ENCODE measurements around the gene FBXO45. TPM values are rescaled to one million over a fixed set of nuclear protein-coding genes. Genes with fewer than 3 reads are reported as not detected.

The FBXO45 gene
- total RNA-seq, 4 donors from 2014 or later = 7.5 to 25.7 (median 17.3) TPM

DNA sequence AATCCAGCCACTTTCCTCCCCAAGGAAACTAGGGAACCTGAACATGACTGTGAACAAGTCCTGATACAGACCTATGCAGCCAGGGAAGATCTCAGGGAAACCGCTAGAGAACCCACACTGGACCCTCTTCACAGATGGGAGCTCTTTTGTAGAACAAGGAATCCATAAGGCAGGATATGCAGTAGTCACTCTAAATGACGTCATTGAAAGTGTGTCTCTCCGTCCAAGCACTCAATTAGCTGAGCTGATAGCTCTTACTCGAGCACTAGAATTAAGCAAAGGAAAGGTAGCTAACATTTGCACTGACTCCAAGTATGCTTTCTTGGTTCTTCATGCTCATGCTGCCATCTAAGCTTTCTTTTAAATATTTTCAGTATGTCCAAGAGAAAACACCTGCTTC, 43.3 kb upstream of the FBXO45 start:
- no peak overlapping the region for H3K27ac ChIP-seq
- H3K36me3 ChIP-seq = no peaks in the 10 kb centered on the region
- TF ChIP-seq POLR2A (IDR thresholded peaks at IDR 0.05) = no peak
- TF ChIP-seq EP300 (IDR thresholded peaks at IDR 0.05) = no peak
- TF ChIP-seq, protein P1, sequence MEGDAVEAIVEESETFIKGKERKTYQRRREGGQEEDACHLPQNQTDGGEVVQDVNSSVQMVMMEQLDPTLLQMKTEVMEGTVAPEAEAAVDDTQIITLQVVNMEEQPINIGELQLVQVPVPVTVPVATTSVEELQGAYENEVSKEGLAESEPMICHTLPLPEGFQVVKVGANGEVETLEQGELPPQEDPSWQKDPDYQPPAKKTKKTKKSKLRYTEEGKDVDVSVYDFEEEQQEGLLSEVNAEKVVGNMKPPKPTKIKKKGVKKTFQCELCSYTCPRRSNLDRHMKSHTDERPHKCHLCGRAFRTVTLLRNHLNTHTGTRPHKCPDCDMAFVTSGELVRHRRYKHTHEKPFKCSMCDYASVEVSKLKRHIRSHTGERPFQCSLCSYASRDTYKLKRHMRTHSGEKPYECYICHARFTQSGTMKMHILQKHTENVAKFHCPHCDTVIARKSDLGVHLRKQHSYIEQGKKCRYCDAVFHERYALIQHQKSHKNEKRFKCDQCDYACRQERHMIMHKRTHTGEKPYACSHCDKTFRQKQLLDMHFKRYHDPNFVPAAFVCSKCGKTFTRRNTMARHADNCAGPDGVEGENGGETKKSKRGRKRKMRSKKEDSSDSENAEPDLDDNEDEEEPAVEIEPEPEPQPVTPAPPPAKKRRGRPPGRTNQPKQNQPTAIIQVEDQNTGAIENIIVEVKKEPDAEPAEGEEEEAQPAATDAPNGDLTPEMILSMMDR (IDR thresholded peaks at IDR 0.05) = no peak
- no peak for DNase-seq (ENCODE audit: low spot score in 2 of 2)
- no peak overlapping the region for H3K4me3 ChIP-seq
- H3K27me3 ChIP-seq = no peaks in the 10 kb centered on the region
- H3K9me3 ChIP-seq = no peaks in the 10 kb centered on the region
- peaks cover 14% of the 10 kb centered on the region for H3K4me1 ChIP-seq
- 92% methylated on average over 4 of the region's 4 CpGs for WGBS

DNA sequence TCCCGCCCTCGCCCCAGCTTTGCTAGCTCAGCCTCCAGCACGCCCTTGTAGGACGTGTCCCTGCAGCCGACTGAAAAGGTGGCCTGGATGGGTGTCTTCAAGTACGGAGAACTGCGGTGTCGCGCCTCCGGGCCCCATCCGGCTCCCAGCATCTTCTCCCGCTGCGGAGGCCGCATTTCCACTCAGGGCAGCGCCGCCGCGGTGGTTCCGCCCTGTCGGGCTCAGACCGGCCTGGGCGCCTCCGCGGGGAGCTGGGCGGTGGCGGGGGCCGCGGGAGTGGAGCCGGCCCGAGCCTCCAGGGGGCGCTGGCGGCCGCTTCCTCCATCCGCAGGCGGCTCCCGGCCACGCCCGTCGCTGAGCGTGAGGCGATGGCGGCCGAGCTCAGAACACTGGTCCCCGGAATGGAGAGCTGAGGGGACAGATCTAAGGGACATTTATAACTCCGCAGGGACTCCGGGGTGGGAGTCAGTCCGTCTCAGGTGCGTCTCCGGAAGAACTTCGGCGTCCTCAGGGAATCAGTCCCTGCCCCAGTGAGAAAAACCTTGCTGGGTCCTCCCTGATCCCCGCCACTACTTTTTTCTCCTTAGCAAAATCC, 39.7 kb upstream of the FBXO45 start:
- Histone ChIP-seq H3K4me1 (peaks cover 14% of the 10 kb centered on the region), H3K27ac (peak overlapping the region; percentile 18), H3K9me3 (no peaks in the 10 kb centered on the region), H3K27me3 (no peaks in the 10 kb centered on the region), H3K36me3 (no peaks in the 10 kb centered on the region), H3K4me3 (peak overlapping the region; percentile 48)
- WGBS = 5% methylated on average over 25 of the region's 52 CpGs
- TF ChIP-seq, protein P1 (IDR thresholded peaks at IDR 0.05) = peak; percentile 60 to 96
- no peak for TF ChIP-seq POLR2AphosphoS5 (IDR thresholded peaks at IDR 0.05)
- no peak for TF ChIP-seq EP300 (IDR thresholded peaks at IDR 0.05)
- TF ChIP-seq POLR2A (IDR thresholded peaks at IDR 0.05) = no peak
- peak in 1 of 2 donors; percentile 73 for DNase-seq (ENCODE audit: low spot score in 2 of 2)

DNA sequence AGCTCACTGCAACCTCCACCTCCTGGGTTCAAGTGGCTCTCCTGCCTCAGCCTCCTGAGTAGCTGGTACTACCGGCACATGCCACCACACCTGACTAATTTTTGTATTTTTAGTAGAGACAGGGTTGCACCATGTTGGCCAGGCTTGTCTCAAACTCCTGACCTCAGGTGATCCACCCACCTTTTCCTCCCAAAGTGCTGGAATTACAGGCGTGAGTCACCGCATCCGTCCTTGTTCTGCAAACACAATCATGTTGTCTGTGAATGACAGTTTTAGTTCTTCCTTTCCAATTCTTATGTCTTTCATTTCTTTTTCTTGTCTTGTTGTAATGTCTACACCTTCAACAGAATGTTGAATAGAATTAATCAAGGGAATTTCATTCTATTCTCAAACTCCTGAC, 37.0 kb upstream of the FBXO45 start:
- DNase-seq (ENCODE audit: low spot score in 2 of 2) = no peak
- Histone ChIP-seq H3K4me3 (no peak overlapping the region), H3K27me3 (no peaks in the 10 kb centered on the region), H3K9me3 (no peaks in the 10 kb centered on the region), H3K36me3 (no peaks in the 10 kb centered on the region), H3K27ac (no peak overlapping the region), H3K4me1 (peaks cover 14% of the 10 kb centered on the region)
- TF ChIP-seq POLR2AphosphoS5 (IDR thresholded peaks at IDR 0.05) (no peak), EP300 (IDR thresholded peaks at IDR 0.05) (no peak), POLR2A (IDR thresholded peaks at IDR 0.05) (no peak)
- TF ChIP-seq, protein P1 (IDR thresholded peaks at IDR 0.05) = no peak
- 74% methylated on average over 4 of the region's 4 CpGs for WGBS

DNA sequence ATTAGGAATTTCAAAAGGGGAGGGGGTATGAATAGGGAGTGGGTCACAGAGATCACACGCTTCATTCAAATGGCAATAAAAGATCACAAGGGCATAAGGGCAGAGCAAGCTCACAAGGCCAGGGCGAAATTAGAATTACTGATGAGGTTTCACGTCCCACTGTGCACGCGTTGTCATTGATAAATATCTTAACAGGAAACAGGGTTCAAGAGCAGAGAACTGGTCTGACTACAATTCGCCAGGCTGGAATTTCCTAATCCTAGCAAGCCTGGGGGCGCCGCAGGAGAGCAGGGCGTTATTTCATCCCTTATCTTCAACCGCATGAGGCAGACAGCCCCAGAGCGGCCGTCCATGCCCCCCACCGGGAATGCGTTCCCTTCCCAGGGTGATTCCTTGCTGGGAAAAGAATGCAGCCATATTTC, 35.2 kb upstream of the FBXO45 start:
- no peak for DNase-seq (ENCODE audit: low spot score in 2 of 2)
- 34% methylated on average over 14 of the region's 14 CpGs for WGBS

DNA sequence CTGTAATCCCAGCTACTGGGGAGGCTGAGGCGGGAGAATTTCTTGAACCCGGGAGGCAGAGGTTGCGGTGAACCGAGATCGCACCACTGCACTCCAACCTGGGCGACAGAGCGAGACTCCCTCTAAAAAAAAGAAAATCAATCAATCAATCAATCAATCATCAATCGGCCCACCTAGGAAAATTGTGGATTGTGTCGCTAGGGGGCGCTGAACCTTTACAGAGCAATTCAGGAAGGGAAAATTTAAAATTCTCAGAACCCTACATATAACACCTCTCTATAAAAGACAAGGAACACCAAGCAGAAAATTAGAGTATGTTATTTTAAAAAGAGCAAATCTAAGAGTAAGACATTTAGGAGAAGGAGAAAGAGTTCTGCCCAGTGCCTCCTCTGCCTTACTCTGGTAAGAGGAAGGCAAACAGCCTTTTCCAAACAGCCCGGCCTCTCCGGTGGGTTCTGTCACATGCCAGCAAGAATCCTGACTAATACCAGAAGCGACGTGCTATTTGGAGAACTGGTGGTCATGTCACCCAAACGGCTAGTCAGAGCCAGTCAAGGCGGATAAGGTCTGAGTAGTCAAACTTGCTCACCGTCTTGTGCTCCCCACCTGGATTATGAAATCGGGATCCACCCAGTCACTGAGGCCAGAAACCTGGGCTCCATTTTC, 31.0 kb upstream of the FBXO45 start:
- H3K9me3 ChIP-seq = no peaks in the 10 kb centered on the region
- TF ChIP-seq, protein P1 (IDR thresholded peaks at IDR 0.05) = peak; percentile 59 to 71
- TF ChIP-seq POLR2A (IDR thresholded peaks at IDR 0.05) = no peak
- DNase-seq (ENCODE audit: low spot score in 2 of 2) = no peak
- WGBS = 39% methylated on average over 18 of the region's 18 CpGs
- no peaks in the 10 kb centered on the region for H3K36me3 ChIP-seq
- no peaks in the 10 kb centered on the region for H3K4me1 ChIP-seq
- H3K4me3 ChIP-seq = no peak overlapping the region
- no peak overlapping the region for H3K27ac ChIP-seq
- H3K27me3 ChIP-seq = no peaks in the 10 kb centered on the region

More for the DNA sequence above, 35.2 kb upstream of the FBXO45 start:
- no peaks in the 10 kb centered on the region for H3K36me3 ChIP-seq
- no peaks in the 10 kb centered on the region for H3K27me3 ChIP-seq
- TF ChIP-seq POLR2A (IDR thresholded peaks at IDR 0.05) (no peak), POLR2AphosphoS5 (IDR thresholded peaks at IDR 0.05) (no peak), EP300 (IDR thresholded peaks at IDR 0.05) (no peak)
- TF ChIP-seq, protein P1 (IDR thresholded peaks at IDR 0.05) = no peak
- peaks cover 10% of the 10 kb centered on the region for H3K4me1 ChIP-seq
- H3K4me3 ChIP-seq = no peak overlapping the region
- H3K9me3 ChIP-seq = no peaks in the 10 kb centered on the region
- no peak overlapping the region for H3K27ac ChIP-seq

All from suprapubic skin (tissue), 4 donors.